SK-N-SH treated with all-trans-retinoic acid at 6 μM for 48 hours (cell line): ENCODE measurements around the gene LHX2.
"Not testable (repeated sequence)": the region's sequence is repeated elsewhere in the genome, so short reads cannot be mapped to it uniquely, and the experiment has no call there.

ENCODE experiments used
- ATAC-seq: fragments of 200-7000 bp; cut with Tn5 transposase; 3 replicates; pipeline ENCODE4 v1.9.1; 2020; ENCODE audit warnings: mild to moderate bottlenecking, moderate library complexity
- ARNTL ChIP-seq: fragments of 450-650 bp; formaldehyde crosslinking; IDR thresholded peaks from 2 replicates; pipeline ENCODE4 v1.5.0; 2020; ENCODE audit warnings: low read depth, mild to moderate bottlenecking, moderate library complexity, borderline replicate concordance
- ESRRG ChIP-seq: fragments of 250-450 bp; sonication (Bioruptor Pico); IDR thresholded peaks from 2 replicates; pipeline ENCODE4 v1.6.1; 2021; ENCODE audit warnings: mild to moderate bottlenecking
- GLIS3 ChIP-seq: fragments of 250-450 bp; sonication (Bioruptor Pico); IDR thresholded peaks from 2 replicates; pipeline ENCODE4 v1.5.0; 2020; ENCODE audit warnings: mild to moderate bottlenecking, moderate library complexity
- PATZ1 ChIP-seq: fragments of 250-450 bp; sonication (Bioruptor Pico); IDR thresholded peaks from 2 replicates; pipeline ENCODE4 v1.8.0; 2020; ENCODE audit warnings: mild to moderate bottlenecking, moderate library complexity, borderline replicate concordance
- PPARA ChIP-seq: fragments of 250-450 bp; sonication (Bioruptor Pico); IDR thresholded peaks from 2 replicates; pipeline ENCODE4 v1.5.0; 2020; ENCODE audit warnings: mild to moderate bottlenecking, borderline replicate concordance
- RARB ChIP-seq: fragments of 250-450 bp; sonication (Bioruptor Pico); IDR thresholded peaks from 2 replicates; pipeline ENCODE4 v1.8.0; 2021; ENCODE audit warnings: mild to moderate bottlenecking, moderate library complexity
- SNAI2 ChIP-seq: fragments of 250-450 bp; sonication (Bioruptor Pico); IDR thresholded peaks from 2 replicates; pipeline ENCODE4 v1.5.0; 2020; ENCODE audit warnings: mild to moderate bottlenecking, moderate library complexity
- TCF4 ChIP-seq: fragments of 250-450 bp; sonication (Bioruptor Pico); IDR thresholded peaks from 2 replicates; pipeline ENCODE4 v1.8.0; 2021; ENCODE audit warnings: mild to moderate bottlenecking, moderate library complexity, borderline replicate concordance
- ZC3H10 ChIP-seq: fragments of 250-450 bp; sonication (Bioruptor Pico); IDR thresholded peaks from 2 replicates; pipeline ENCODE4 v1.5.1; 2021; ENCODE audit warnings: mild to moderate bottlenecking, moderate library complexity
- ZFP3 ChIP-seq: fragments of 250-450 bp; sonication (Bioruptor Pico); IDR thresholded peaks from 2 replicates; pipeline ENCODE4 v1.5.0; 2020; ENCODE audit warnings: mild to moderate bottlenecking, moderate library complexity
- ZFP30 ChIP-seq: fragments of 450-650 bp; formaldehyde crosslinking; IDR thresholded peaks from 2 replicates; pipeline ENCODE4 v1.5.0; 2022; ENCODE audit warnings: mild to moderate bottlenecking, moderate library complexity
- ZNF70 ChIP-seq: fragments of 450-650 bp; formaldehyde crosslinking; IDR thresholded peaks from 2 replicates; pipeline ENCODE4 v1.5.0; 2020; ENCODE audit warnings: mild to moderate bottlenecking, moderate library complexity
- ZNF8 ChIP-seq: fragments of 450-650 bp; formaldehyde crosslinking; IDR thresholded peaks from 2 replicates; pipeline ENCODE4 v1.5.0; 2020; ENCODE audit warnings: mild to moderate bottlenecking, moderate library complexity
- TF ChIP-seq, protein P1 (sequence below): fragments of 250-450 bp; sonication (Bioruptor Pico); IDR thresholded peaks from 2 replicates; pipeline ENCODE4 v1.8.0; 2021; ENCODE audit warnings: low read depth, mild to moderate bottlenecking, moderate library complexity, borderline replicate concordance
- TF ChIP-seq, protein P2 (sequence below): fragments of 250-450 bp; sonication (Bioruptor Pico); IDR thresholded peaks from 2 replicates; pipeline ENCODE4 v1.5.1; 2020; ENCODE audit warnings: low read depth, mild to moderate bottlenecking, moderate library complexity
- TF ChIP-seq, protein P3 (sequence below): fragments of 250-450 bp; sonication (Bioruptor Pico); IDR thresholded peaks from 2 replicates; pipeline ENCODE4 v1.5.1; 2021; ENCODE audit warnings: mild to moderate bottlenecking, moderate library complexity

The LHX2 gene

DNA sequence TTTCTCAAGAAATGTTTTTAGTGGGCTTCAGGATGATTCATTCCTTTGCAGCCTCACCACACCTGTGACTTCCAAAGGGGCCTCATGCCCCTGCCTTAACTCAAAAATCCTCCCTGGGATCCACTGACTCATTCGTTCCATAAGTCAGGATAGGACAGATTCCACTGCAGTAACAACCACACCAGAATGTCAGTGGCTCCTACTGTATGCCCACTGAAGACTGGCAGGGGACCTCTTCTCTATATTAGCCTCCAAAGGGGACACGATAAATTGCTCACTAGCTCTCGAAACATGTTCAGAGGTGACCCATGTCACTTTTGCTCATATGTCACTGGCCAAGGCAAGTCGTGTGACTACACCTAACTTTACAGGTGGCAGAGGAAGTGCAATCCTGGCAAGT is 25.7 kb upstream of the LHX2 start:
- no peak for TF ChIP-seq ZC3H10 (CRISPR knock-in tag)
- TF ChIP-seq, protein P1, sequence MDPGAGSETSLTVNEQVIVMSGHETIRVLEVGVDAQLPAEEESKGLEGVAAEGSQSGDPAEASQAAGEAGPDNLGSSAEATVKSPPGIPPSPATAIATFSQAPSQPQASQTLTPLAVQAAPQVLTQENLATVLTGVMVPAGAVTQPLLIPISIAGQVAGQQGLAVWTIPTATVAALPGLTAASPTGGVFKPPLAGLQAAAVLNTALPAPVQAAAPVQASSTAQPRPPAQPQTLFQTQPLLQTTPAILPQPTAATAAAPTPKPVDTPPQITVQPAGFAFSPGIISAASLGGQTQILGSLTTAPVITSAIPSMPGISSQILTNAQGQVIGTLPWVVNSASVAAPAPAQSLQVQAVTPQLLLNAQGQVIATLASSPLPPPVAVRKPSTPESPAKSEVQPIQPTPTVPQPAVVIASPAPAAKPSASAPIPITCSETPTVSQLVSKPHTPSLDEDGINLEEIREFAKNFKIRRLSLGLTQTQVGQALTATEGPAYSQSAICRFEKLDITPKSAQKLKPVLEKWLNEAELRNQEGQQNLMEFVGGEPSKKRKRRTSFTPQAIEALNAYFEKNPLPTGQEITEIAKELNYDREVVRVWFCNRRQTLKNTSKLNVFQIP: no peak
- TF ChIP-seq ZNF70 (CRISPR knock-in tag): no peak
- no peak for TF ChIP-seq TCF4
- TF ChIP-seq, protein P2, sequence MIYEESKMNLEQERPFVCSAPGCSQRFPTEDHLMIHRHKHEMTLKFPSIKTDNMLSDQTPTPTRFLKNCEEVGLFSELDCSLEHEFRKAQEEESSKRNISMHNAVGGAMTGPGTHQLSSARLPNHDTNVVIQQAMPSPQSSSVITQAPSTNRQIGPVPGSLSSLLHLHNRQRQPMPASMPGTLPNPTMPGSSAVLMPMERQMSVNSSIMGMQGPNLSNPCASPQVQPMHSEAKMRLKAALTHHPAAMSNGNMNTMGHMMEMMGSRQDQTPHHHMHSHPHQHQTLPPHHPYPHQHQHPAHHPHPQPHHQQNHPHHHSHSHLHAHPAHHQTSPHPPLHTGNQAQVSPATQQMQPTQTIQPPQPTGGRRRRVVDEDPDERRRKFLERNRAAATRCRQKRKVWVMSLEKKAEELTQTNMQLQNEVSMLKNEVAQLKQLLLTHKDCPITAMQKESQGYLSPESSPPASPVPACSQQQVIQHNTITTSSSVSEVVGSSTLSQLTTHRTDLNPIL: no peak
- TF ChIP-seq GLIS3 (CRISPR knock-in tag): no peak
- TF ChIP-seq, protein P3, sequence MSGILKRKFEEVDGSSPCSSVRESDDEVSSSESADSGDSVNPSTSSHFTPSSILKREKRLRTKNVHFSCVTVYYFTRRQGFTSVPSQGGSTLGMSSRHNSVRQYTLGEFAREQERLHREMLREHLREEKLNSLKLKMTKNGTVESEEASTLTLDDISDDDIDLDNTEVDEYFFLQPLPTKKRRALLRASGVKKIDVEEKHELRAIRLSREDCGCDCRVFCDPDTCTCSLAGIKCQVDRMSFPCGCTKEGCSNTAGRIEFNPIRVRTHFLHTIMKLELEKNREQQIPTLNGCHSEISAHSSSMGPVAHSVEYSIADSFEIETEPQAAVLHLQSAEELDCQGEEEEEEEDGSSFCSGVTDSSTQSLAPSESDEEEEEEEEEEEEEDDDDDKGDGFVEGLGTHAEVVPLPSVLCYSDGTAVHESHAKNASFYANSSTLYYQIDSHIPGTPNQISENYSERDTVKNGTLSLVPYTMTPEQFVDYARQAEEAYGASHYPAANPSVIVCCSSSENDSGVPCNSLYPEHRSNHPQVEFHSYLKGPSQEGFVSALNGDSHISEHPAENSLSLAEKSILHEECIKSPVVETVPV (CRISPR knock-in tag): no peak
- TF ChIP-seq ZNF8 (CRISPR knock-in tag): no peak
- TF ChIP-seq SNAI2 (CRISPR knock-in tag): no peak
- no peak for ATAC-seq

GRCh38 chr9:123990427-123990826 is 21.1 kb upstream of the LHX2 start:
- ATAC-seq: no peak
- TF ChIP-seq GLIS3 (CRISPR knock-in tag): no peak
- TF ChIP-seq RARB (CRISPR knock-in tag): no peak
- TF ChIP-seq PPARA (CRISPR knock-in tag): no peak
- TF ChIP-seq, protein P1: no peak
- no peak for TF ChIP-seq ARNTL (CRISPR knock-in tag)
- no peak for TF ChIP-seq ZFP30 (CRISPR knock-in tag)
- TF ChIP-seq ESRRG (CRISPR knock-in tag): no peak
- TF ChIP-seq ZFP3 (CRISPR knock-in tag): no peak
- TF ChIP-seq, protein P2: no peak
- TF ChIP-seq SNAI2 (CRISPR knock-in tag): no peak
- TF ChIP-seq ZC3H10 (CRISPR knock-in tag): no peak
- TF ChIP-seq TCF4: no peak
- TF ChIP-seq PATZ1 (CRISPR knock-in tag): no peak
- TF ChIP-seq ZNF70 (CRISPR knock-in tag): no peak

DNA sequence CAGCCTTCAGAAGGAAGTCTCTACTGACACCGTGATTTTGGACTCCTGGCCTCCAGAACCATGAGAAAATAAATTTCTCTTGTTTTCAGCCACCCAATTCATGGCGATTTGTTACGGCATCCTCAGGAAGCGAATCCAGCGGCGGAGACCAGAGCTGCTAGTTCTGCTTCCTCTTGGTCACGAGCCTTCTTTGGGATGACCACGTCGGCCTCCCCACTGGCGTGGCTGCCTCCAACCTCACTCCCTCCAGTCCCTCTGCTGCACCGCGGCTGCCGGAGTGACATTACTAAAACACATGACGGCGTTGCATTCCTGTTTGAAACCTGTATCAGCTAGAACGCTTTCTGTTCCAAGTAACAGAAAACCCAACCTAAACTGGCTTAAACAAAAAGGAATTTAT is 18.9 kb upstream of the LHX2 start:
- not testable (repeated sequence) for ATAC-seq

GRCh38 chr9:123996731-123997421 is 14.7 kb upstream of the LHX2 start:
- no peak for ATAC-seq

More at GRCh38 chr9:123996731-123997421, 14.7 kb upstream of the LHX2 start:
- no peak for TF ChIP-seq SNAI2 (CRISPR knock-in tag)
- TF ChIP-seq TCF4: no peak
